Breast epithelium (tissue), 3 donors: ENCODE data around the gene CTNNA1.
"Not testable (repeated sequence)": the region's sequence is repeated elsewhere in the genome, so short reads cannot be mapped to it uniquely, and the experiment has no call there.

Experiments used
- CTCF ChIP-seq, 3 donors: fragments of 450-650 bp; IDR thresholded peaks; one replicate each; pipeline ENCODE4 v1.5.1; 2016 to 2017; ENCODE audit warnings: antibody characterized with exemption in 3 of 3, mild to moderate bottlenecking in 3 of 3, moderate library complexity in 3 of 3
- POLR2A ChIP-seq: fragments of 450-650 bp; IDR thresholded peaks from one replicate; pipeline ENCODE4 v1.6.1; 2016; ENCODE audit warnings: antibody characterized with exemption, mild to moderate bottlenecking, moderate library complexity

DNA sequence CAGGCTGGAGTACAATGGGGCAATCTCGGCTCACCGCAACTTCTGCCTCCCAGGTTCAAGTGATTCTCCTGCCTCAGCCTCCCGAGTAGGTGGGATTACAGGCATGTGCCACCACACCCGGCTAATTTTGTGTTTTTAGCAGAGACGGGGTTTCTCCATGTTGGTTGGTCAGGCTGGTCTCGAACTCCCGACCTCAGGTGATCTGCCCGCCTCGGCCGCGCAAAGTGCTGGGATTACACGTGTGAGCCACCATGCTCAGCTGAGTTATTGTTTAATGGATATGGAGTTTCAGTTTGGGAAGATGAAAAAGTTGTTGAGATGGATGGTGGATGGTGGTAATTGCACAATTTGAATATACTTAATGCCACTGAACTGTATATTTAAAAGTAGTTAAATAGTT, 22.7 kb upstream of the CTNNA1 start:
- TF ChIP-seq CTCF (IDR thresholded peaks at IDR 0.05); POLR2A: not testable (repeated sequence)
